Ascending aorta (tissue), 2 donors: ENCODE results near the gene NPAS3. TPM values are rescaled to one million over a fixed set of nuclear protein-coding genes. Genes with fewer than 3 reads are reported as not detected.

Source experiments
- DNase-seq, 2 donors: peaks; one replicate each; pipeline ENCODE4 v3.0.0-alpha.2; 2019; ENCODE audit warnings: low spot score in 2 of 2
- H3K27ac ChIP-seq, 2 donors: fragments of 200-600 bp; sonication (generic); one replicate each; pipeline ENCODE4 v1.5.1; 2016 to 2017; ENCODE audit warnings: mild to moderate bottlenecking in 1 of 2
- H3K27me3 ChIP-seq: fragments of 200-600 bp; sonication (generic); one replicate; pipeline ENCODE4 v1.5.1; 2017
- H3K36me3 ChIP-seq, 2 donors: fragments of 200-600 bp; sonication (generic); one replicate each; pipeline ENCODE4 v1.5.1; 2016
- H3K4me1 ChIP-seq, 2 donors: fragments of 200-600 bp; sonication (generic); one replicate each; pipeline ENCODE4 v1.5.1; 2016 to 2017; ENCODE audit warnings: mild to moderate bottlenecking in 1 of 2
- H3K4me3 ChIP-seq, 2 donors: fragments of 200-600 bp; sonication (generic); one replicate each; pipeline ENCODE4 v1.5.1; 2016 to 2017; ENCODE audit warnings: mild to moderate bottlenecking in 1 of 2
- H3K9me3 ChIP-seq, 2 donors: fragments of 200-600 bp; sonication (generic); one replicate each; pipeline ENCODE4 v1.5.1; 2016
- CTCF ChIP-seq, 3 experiments: fragments of 200-600 bp in 2 of 3; fragments of 450-650 bp in 1 of 3; sonication (generic) in 2 of 3; IDR thresholded peaks; one replicate each; pipeline ENCODE4 v1.5.1; 2016 to 2019; ENCODE audit warnings: antibody characterized with exemption in 3 of 3, mild to moderate bottlenecking in 1 of 3, moderate library complexity in 1 of 3
- intact Hi-C: fragments of 100-400 bp; cut with DNase I; formaldehyde crosslinking; loops from one replicate; pipeline ENCODE4 v1.15.1; 2023
- total RNA-seq: library from RNA; depleted of rRNA; stranded (reverse); fragments of >200 nt; gene quantifications from one replicate; pipeline ENCODE4 v1.1.0, GENCODE V29; 2016

The NPAS3 gene
- total RNA-seq, 1 donor from 2014 or later: not detected

- intact Hi-C loops: no loop called here
- Histone ChIP-seq H3K27me3 (no peaks in the 10 kb centered on the region), H3K4me1 (no peaks in the 10 kb centered on the region), H3K36me3 (no peaks in the 10 kb centered on the region), H3K9me3 (no peaks in the 10 kb centered on the region), H3K27ac (no peak overlapping the region), H3K4me3 (no peak overlapping the region)
- no peak for TF ChIP-seq CTCF (IDR thresholded peaks at IDR 0.05)
- DNase-seq: no peak
These were observed 721.6 kb downstream of the NPAS3 start for GRCh38 chr14:33660248-33660647.

DNA sequence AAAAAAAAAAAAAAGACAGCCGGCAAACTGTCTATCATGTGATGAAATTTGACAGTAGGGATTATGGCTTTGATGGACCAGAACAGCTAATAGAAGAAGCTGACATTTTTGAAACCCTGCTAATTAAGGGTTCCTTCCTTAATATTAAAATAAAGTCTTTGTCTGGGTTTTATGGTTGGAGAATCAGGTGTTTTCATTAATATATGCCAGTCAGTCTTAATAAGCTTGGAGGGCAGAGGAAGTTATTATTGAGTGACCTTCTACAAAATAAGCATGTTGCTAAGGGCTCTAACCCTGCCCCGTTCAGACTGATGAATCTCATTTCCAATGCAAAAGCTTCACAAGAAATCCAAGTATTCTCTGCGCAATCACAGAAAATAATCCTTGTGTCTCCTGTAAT is 722.4 kb downstream of the NPAS3 start:
- DNase-seq: no peak
- no peak overlapping the region for H3K4me3 ChIP-seq
- no peak overlapping the region for H3K27ac ChIP-seq
- no peaks in the 10 kb centered on the region for H3K9me3 ChIP-seq
- no peak for TF ChIP-seq CTCF (IDR thresholded peaks at IDR 0.05)
- intact Hi-C loops: no loop called here
- H3K4me1 ChIP-seq: no peaks in the 10 kb centered on the region
- no peaks in the 10 kb centered on the region for H3K36me3 ChIP-seq
- H3K27me3 ChIP-seq: no peaks in the 10 kb centered on the region

DNA sequence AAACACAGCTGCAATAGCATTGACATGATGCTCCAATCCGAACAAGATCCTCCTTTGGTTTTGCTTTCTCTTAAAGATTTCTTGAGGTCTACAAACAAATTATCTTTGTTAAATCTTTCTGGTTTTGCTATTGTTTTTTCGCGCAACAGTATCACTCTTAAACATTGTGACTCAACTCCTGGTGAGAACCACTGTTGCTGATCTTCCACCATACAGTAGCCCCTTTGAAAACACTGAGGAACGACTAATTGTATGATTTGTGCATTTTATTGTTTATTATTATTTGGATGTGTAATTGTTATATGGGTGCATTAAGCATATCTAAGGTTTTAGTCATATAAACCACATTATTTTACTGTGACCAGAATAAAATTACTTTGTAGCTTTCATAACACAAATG is 729.4 kb downstream of the NPAS3 start:
- Histone ChIP-seq H3K4me1 (no peaks in the 10 kb centered on the region), H3K9me3 (no peaks in the 10 kb centered on the region), H3K27ac (no peak overlapping the region), H3K27me3 (no peaks in the 10 kb centered on the region), H3K36me3 (no peaks in the 10 kb centered on the region), H3K4me3 (no peak overlapping the region)
- no peak for TF ChIP-seq CTCF (IDR thresholded peaks at IDR 0.05)
- intact Hi-C loops: no loop called here
- no peak for DNase-seq

DNA sequence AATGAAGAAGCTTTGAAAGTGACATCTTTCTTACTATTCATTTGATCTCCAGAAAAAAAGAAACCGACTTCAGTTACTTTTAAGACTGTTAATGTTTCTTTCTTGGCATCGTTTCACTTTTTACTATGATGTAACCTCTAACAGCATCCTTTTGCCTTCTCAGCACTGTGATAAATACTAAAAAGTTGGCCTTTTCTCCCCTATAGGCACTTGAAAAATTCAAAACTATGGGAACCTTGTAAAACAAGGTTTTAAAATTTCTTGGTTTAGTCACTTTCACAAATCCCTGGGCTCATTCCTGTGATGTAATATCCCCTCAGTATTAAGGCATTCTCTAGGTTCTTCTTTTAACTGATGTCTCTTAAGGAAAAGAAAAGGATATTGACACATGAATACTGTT is 730.4 kb downstream of the NPAS3 start:
- Histone ChIP-seq H3K4me1 (no peaks in the 10 kb centered on the region), H3K9me3 (no peaks in the 10 kb centered on the region), H3K36me3 (no peaks in the 10 kb centered on the region), H3K27ac (no peak overlapping the region), H3K4me3 (no peak overlapping the region), H3K27me3 (no peaks in the 10 kb centered on the region)
- TF ChIP-seq CTCF (IDR thresholded peaks at IDR 0.05): no peak
- intact Hi-C loops: no loop called here
- DNase-seq: no peak

- no peak overlapping the region for H3K4me3 ChIP-seq
- intact Hi-C loops: no loop called here
These were observed 731.6 kb downstream of the NPAS3 start for GRCh38 chr14:33670235-33670634.

More at GRCh38 chr14:33670235-33670634, 731.6 kb downstream of the NPAS3 start:
- no peaks in the 10 kb centered on the region for H3K36me3 ChIP-seq
- no peaks in the 10 kb centered on the region for H3K4me1 ChIP-seq
- no peaks in the 10 kb centered on the region for H3K9me3 ChIP-seq
- no peak for TF ChIP-seq CTCF (IDR thresholded peaks at IDR 0.05)
- no peak overlapping the region for H3K27ac ChIP-seq
- H3K27me3 ChIP-seq: no peaks in the 10 kb centered on the region
- DNase-seq: no peak
